NCI-H82 (cell line): ENCODE measurements around the gene CRHR1.
A peak's percentile ranks its signal among the peaks of the same experiment; 100 is the strongest.

Source experiments
- DNase-seq: peaks from one replicate; lab custom pipeline; 2025; lab: John Stamatoyannopoulos, UW

The CRHR1 gene

GRCh38 chr17:45759761-45760160 lies 24.4 kb upstream of the CRHR1 start:
- DNase-seq: peak; percentile 49

GRCh38 chr17:45761957-45762565 lies 22.1 kb upstream of the CRHR1 start:
- no peak for DNase-seq

DNA sequence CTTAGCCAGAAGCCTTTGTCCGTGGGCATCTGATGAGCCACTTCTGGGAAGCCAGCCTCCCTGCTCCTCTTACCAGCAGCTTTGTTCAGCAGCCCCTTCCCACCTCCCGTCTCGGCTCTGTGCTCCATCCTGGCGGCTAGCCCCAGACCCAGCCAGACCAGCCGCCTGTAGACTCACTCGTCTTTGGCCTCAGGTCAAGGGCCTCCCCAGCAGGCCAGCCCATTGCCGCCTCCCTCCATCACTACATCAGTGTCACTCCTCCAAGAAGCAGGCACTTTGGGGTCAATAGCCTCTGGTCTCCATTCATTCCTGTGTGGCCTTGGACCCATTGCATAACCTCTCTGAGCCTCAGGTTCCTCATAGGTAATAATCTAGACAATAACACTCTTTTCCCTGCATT lies 20.9 kb upstream of the CRHR1 start:
- DNase-seq: no peak

DNA sequence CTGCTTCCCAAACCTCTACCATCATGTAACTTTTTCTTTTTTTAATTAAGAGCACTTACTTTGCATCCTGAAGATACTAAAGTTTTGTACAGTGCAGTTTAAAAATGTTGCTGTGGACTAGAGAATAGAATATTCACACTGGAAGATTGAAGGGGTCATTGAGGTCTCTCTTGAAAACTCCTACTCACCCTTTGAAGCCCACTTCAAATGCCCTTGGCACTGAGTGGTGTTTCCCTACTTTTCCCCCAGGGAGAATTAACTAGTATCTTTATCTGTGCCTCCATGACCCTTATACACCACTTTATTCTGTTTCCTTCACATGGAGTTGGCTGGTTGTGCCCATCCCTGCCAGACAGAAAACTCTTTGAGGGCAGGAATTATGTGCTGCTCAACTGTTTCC lies 19.6 kb upstream of the CRHR1 start:
- DNase-seq: no peak

DNA sequence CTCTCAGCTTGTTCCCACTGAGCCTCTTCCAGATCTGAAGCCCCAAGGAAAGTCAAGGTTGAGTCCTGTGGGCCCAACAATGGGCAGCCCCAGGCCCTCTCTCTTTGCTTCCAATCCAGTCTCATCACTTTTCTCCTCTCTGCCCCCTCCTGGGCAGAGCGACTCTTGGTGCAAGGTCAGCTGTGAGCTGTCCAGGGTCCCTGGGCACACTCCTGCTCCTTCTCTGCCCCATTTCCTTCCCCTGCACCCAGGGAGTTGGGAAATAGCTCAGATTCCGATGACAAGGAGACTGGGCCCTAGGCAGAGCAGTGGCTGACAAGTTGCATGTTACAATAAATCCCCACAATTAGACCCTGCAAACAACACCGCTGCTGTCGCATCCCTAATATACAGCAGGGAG lies 16.1 kb upstream of the CRHR1 start:
- no peak for DNase-seq

GRCh38 chr17:45770632-45771270 lies 13.4 kb upstream of the CRHR1 start:
- DNase-seq: peak; percentile 98

DNA sequence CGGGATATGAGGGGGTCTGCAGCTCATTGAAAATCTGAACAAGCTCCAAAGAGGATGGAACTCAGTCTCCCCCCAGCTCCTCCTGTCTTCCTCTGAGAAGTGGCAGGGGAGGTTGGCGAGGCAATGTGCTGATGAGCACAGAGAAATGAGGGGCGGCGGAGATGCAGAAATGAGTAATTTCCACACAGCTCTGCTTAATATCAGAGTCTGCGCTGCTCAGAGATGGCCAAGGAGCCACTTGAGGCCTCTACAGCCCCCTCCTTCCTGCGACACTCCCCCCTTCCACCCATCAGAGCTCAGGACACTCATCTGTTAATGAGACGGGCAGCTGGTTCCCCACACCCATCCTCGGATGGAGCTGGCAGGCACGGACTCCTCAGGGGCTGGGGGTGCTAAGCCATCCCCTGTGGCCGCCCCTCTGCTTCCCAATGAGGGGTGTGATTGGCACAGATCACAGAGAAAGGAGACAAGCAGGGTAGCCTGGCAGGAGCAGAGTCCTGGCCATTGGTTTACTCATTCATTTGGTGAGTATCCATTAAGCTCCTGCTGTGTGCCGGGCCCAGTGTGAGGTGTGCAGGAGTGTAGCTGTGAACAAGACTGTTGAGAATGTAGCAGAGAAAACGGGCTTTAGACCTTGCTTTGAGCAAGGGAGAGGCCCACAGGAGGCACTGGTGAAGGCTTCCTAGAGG lies 12.7 kb upstream of the CRHR1 start:
- DNase-seq: peak; percentile 96

GRCh38 chr17:45775148-45775547 lies 9.0 kb upstream of the CRHR1 start:
- peak; percentile 56 for DNase-seq

GRCh38 chr17:45775576-45776011 lies 8.5 kb upstream of the CRHR1 start:
- DNase-seq: peak; percentile 56

- no peak for DNase-seq
Measured at GRCh38 chr17:45776896-45777295, 7.2 kb upstream of the CRHR1 start.

GRCh38 chr17:45777388-45777787 lies 6.7 kb upstream of the CRHR1 start:
- no peak for DNase-seq

GRCh38 chr17:45780921-45781320 lies 3.2 kb upstream of the CRHR1 start:
- DNase-seq: no peak

- DNase-seq: peak; percentile 86
Measured at GRCh38 chr17:45782889-45783592, 1.1 kb upstream of the CRHR1 start.

DNA sequence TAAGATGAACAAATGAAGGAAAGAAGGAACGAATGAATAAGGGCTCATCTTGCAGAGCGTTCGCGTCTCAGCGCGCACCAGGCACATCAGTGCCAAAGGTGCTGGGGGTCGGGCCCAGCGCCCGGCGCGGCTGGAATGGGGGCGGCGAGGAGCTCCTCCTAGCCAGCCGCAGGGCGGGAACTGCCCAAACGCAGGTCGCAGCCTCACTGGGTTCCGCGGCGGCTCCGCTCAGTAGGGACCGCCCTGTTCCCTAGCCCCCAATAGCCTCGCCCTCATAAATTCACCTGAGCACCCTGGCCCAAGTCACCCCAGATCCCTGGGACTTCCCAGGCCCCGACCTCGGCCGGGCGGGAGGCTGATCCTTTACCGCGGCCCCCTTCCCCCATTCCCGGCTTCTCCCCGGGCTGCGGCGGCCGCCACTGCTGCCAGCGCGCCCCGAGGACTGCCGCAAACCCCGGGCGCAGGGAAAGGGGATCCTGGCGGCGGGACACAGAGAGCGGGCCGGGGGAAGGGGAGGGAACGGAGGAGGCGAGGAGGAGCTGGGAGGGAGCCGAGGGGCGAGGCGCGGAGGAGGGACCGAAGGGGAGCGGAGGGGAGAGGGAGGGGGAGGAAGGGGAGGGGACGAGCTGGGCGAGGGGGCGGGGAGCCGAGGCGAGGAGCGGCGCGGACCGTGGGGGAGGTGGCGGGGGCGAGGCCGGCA lies 377 bp upstream of the CRHR1 start:
- peak; percentile 94 for DNase-seq

DNA sequence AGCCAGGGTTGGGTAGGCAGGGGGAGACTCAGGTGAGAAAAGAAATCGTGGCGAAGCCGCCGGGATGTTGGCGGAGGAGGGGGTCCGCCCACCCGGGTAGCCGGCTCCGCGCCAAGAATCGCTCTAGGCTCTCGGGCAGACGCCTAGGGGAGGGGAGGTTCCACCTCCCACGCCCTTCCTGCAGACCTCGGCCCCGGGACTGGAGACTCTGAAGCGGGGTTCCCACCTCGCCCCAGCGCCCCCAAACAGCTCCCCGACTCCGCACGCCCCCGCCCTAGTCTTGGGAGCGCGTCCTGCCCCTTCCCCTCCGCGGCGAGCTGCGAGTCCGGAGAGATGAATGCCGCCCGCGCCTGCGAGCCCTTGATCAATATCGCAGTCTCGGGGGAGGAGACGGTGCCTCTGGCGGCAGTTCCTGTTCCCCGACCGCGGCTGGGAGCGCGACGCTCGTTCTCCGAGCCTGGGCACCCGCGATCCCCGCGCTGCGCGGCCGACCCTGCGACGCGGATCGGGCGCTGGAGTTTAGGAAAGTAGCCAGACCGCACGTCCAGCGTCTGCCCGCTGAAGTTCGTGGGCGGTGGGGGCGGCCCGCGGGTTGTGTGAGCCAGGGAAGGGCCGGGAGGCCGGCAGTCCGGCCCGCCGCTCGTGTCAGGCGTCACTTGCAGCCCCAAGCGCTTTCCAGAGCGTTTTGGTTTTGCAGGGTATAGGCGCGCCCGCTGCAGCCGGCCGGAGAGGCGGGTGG lies 790 bp downstream of the CRHR1 start:
- peak; percentile 68 for DNase-seq

- DNase-seq: peak; percentile 57
Measured at GRCh38 chr17:45785480-45786193, 1.5 kb downstream of the CRHR1 start.

DNA sequence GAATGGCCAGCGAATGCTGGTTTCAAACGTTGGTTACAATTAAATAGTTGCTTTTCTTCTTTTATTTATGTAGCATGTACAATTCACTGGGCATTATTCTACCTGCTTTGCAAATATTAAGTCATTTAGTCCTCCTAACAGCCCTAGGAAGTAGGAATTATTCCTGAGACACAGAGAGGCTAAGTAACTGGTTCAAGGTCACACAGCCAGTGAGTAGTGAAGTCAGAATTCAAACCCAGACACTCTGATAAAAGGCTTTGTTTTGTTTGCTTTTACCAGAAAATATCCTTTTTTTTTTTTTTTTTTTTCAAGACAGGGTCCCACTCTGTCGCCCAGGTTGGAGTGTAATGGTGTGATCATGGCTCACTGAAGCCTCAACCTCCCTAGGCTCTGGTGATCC lies 2.2 kb downstream of the CRHR1 start:
- DNase-seq: no peak

DNA sequence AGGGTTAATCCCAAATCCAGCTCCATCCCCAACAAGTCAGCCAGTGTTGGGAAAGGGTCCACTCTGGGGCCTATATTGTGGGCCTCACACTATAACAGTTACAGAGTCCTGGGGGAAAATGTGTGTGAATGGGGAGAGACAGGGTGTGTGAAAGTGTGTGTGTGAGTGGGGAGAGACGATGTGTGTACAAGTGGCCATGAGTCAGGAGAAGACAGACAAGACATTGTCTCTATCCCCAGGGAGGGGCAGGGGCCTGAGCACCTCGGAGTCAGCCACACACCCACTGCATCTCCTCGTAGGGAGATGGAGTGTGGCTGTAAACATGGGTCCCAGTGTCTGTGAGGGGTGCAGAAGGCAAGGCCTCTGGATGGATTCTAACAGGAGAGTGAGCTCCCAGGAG lies 2.9 kb downstream of the CRHR1 start:
- DNase-seq: peak; percentile 77

DNA sequence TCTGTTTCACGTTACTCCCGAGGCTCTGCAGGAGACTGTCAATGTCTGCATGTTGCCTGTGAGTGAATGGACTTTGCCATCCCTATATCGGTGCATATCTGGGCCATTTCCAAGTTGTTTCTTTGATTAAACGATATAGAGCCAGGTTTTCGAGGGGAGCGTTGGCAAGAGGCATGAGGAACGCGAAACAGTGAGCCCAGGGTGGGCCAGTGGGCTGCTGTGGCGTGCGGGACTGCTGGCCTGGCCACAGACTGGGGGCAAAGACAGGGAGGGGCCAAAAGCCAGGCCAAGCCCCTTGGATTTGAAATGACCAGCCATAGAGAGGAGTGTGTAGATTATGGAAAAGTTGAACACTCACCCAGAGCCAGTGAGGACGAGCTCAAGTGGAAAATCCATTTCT lies 3.5 kb downstream of the CRHR1 start:
- DNase-seq: no peak

- no peak for DNase-seq
Measured at GRCh38 chr17:45788057-45788456, 3.9 kb downstream of the CRHR1 start.

DNA sequence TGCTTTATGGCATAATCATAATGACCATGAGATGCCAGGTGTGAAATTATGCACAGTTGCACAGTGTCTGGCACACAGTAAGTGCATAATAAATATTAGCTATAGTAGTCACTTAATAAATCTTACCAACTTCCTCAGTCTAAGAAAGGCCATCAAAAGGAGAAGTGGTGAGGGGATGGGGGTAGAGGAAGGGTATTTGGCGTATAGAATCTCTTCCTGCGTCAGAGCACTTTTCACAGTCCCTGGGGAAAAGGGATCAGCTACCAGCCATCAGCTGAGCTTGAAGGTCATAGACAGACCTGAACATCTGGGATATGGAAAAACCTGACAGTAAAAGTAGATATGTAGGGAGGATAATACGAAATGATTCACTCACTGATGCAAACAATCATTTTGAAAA lies 5.8 kb downstream of the CRHR1 start:
- DNase-seq: peak; percentile 91
